SK-N-SH (cell line): ENCODE results near the gene PEMT. TPM values are rescaled to one million over a fixed set of nuclear protein-coding genes. Genes with fewer than 3 reads are reported as not detected.

Source experiments
- CTCF ChIA-PET: fragments of 300-600, 350-600 bp; formaldehyde crosslinking; extraction: SDS; loops from one replicate; lab custom pipeline; 2021; lab: Yijun Ruan, JAX
- POLR2A ChIA-PET: fragments of 350-600 bp; sonication (Branson Sonifier 250); formaldehyde crosslinking; extraction: SDS; loops from one replicate; lab custom pipeline; 2020; ENCODE audit warnings: antibody characterized with exemption, inconsistent platforms; lab: Yijun Ruan, JAX
- DNase-seq: peaks from one replicate; pipeline ENCODE4 v3.0.0; 2012
- H2AFZ ChIP-seq: fragments of 200-600 bp; sonication (generic); 2 replicates; pipeline ENCODE4 v1.8.1; 2016; ENCODE audit warnings: antibody characterized with exemption, mild to moderate bottlenecking, low read depth
- H3F3A ChIP-seq: fragments of 200-600 bp; sonication (generic); replicated peaks from 2 replicates; pipeline ENCODE3; 2016; ENCODE audit warnings: antibody characterized with exemption, mild to moderate bottlenecking; ENCODE audit not compliant: insufficient read depth
- H3K27ac ChIP-seq, 2 experiments: fragments of 200-500 bp in 1 of 2; fragments of 200-600 bp in 1 of 2; sonication (Bioruptor generic) in 1 of 2; sonication (generic), shearing (Covaris generic) in 1 of 2; 2 replicates each; pipeline versions ENCODE4 v1.5.1 to v1.6.1; 2014 to 2016; ENCODE audit warnings: low read depth in 2 of 2, inconsistent platforms in 1 of 2, low read length in 1 of 2, mild to moderate bottlenecking in 1 of 2, mixed read lengths in 1 of 2
- H3K27me3 ChIP-seq: fragments of 200-600 bp; sonication (generic), shearing (Covaris generic); 2 replicates; pipeline ENCODE4 v1.6.1; 2016; ENCODE audit warnings: mixed run types; ENCODE audit not compliant: insufficient read depth
- H3K36me3 ChIP-seq, 2 experiments: fragments of 200-500 bp in 1 of 2; fragments of 200-600 bp in 1 of 2; sonication (Bioruptor generic) in 1 of 2; sonication (generic) in 1 of 2; replicated peaks in 1 of 2; 2 replicates each; pipeline versions ENCODE3 to v1.5.1; 2014 to 2016; ENCODE audit warnings: low read length in 1 of 2, mild to moderate bottlenecking in 1 of 2; ENCODE audit not compliant: insufficient read depth in 2 of 2, control insufficient read depth in 1 of 2
- H3K4me1 ChIP-seq, 2 experiments: fragments of 200-500 bp in 1 of 2; fragments of 200-600 bp in 1 of 2; sonication (Bioruptor generic) in 1 of 2; sonication (generic), shearing (Covaris generic) in 1 of 2; 2 replicates each; pipeline versions ENCODE4 v1.5.1 to v1.6.1; 2014 to 2016; ENCODE audit warnings: low read depth in 1 of 2, low read length in 1 of 2, mixed run types in 1 of 2; ENCODE audit not compliant: insufficient read depth in 2 of 2, control insufficient read depth in 1 of 2
- H3K4me2 ChIP-seq: fragments of 200-600 bp; sonication (generic), shearing (Covaris generic); 2 replicates; pipeline ENCODE4 v1.6.1; 2017; ENCODE audit warnings: mixed run types
- H3K4me3 ChIP-seq, 2 experiments: fragments of 200-500 bp in 1 of 2; fragments of 200-600 bp in 1 of 2; sonication (Bioruptor generic) in 1 of 2; sonication (generic), shearing (Covaris generic) in 1 of 2; 2 replicates each; pipeline versions ENCODE4 v1.5.1 to v1.8.1; 2014 to 2016; ENCODE audit warnings: low read depth in 2 of 2, inconsistent platforms in 1 of 2, low read length in 1 of 2, mild to moderate bottlenecking in 1 of 2, mixed read lengths in 1 of 2, moderate library complexity in 1 of 2
- H3K79me2 ChIP-seq: fragments of 200-600 bp; sonication (generic); 2 replicates; pipeline ENCODE4 v1.8.1; 2017; ENCODE audit warnings: mild to moderate bottlenecking; ENCODE audit not compliant: insufficient read depth
- H3K9ac ChIP-seq: fragments of 200-600 bp; sonication (generic); 2 replicates; pipeline ENCODE4 v1.6.1; 2017; ENCODE audit warnings: mixed run types
- H3K9me2 ChIP-seq: fragments of 200-600 bp; sonication (generic); 2 replicates; pipeline ENCODE4 v1.6.1; 2017; ENCODE audit warnings: mixed run types
- H3K9me3 ChIP-seq: fragments of 200-600 bp; sonication (generic); 2 replicates; pipeline ENCODE4 v1.6.1; 2017; ENCODE audit warnings: mixed run types, mild to moderate bottlenecking, moderate library complexity
- H4K20me1 ChIP-seq: fragments of 200-600 bp; sonication (generic); 2 replicates; pipeline ENCODE4 v1.6.1; 2017; ENCODE audit warnings: mild to moderate bottlenecking, mixed run types; ENCODE audit not compliant: insufficient read depth
- EP300 ChIP-seq, 2 experiments: IDR thresholded peaks; 2 replicates each; pipeline versions ENCODE4 v1.4.0 to v1.6.1; 2012; ENCODE audit warnings: borderline replicate concordance in 1 of 2, low read depth in 1 of 2, low read length in 1 of 2
- JUND ChIP-seq: IDR thresholded peaks from 2 replicates; pipeline ENCODE4 v1.4.0; 2012
- NFIC ChIP-seq: IDR thresholded peaks from 2 replicates; pipeline ENCODE4 v1.4.0; 2012; ENCODE audit warnings: borderline replicate concordance
- RAD21 ChIP-seq: IDR thresholded peaks from 2 replicates; pipeline ENCODE4 v1.6.1; 2012; ENCODE audit warnings: mild to moderate bottlenecking, low read length
- TAF1 ChIP-seq: IDR thresholded peaks from 2 replicates; pipeline ENCODE4 v1.6.1; 2012; ENCODE audit warnings: low read depth, mild to moderate bottlenecking, low read length, moderate library complexity, borderline replicate concordance
- whole genome bisulfite sequencing: methylation state at CpG from one replicate; pipeline ENCODE4 v1.1.6; 2017; ENCODE audit warnings: low lambda C conversion rate; 5-methylcytosine and 5-hydroxymethylcytosine counted together
- polyA plus RNA-seq, 3 experiments: library from polyadenylated mRNA; depleted of rRNA; stranded (reverse); fragments of >200 nt; gene quantifications; 2 replicates each; pipeline ENCODE4 v1.2.3, GENCODE V29; 2012
- TF ChIP-seq, protein P1 (sequence below): fragments of 200-600 bp; sonication (generic); IDR thresholded peaks from 2 replicates; pipeline ENCODE4 v1.6.1; 2017; ENCODE audit warnings: antibody characterized with exemption, mild to moderate bottlenecking, moderate library complexity
- TF ChIP-seq, protein P2 (sequence below): IDR thresholded peaks from 2 replicates; pipeline ENCODE4 v1.4.0; 2012; ENCODE audit warnings: low read depth, borderline replicate concordance
- TF ChIP-seq, protein P3 (sequence below): IDR thresholded peaks from 2 replicates; pipeline ENCODE4 v1.4.0; 2012; ENCODE audit warnings: low read depth

Gene PEMT
- polyA plus RNA-seq, 1 of the 3 experiments (the other 2 are of a cell fraction) = 52.8 TPM

DNA sequence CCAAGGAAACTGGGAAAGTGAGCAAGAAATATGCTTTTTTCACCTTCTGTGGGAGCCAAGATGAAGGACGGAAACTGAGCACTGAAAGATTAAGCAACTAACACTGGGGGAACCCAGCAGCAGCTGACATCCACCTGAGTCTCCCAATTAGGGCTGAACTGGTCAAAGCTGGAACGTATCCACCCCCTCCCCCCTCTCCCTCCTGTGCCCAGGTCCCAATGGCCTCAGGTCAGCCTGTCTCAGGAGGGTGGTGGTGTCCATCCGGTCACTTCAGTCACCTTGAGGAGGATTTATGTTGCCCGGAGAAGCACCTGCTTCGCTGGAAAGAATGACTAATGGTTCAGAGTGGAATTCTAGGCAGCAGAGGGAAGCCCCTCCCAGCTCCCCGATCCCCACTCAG lies 10.0 kb downstream of the PEMT start:
- POLR2A ChIA-PET = interaction anchor here (0.9 kb wide), 1 partner anchor 10 kb away, joined by 4 read pairs; the partner anchor contains the start of gene PEMT
- Histone ChIP-seq H3K9me3 (no peaks in the 10 kb centered on the region), H3K27ac (no peak overlapping the region), H4K20me1 (no peaks in the 10 kb centered on the region), H3K36me3 (no peaks in the 10 kb centered on the region), H3K79me2 (peaks cover 16% of the 10 kb centered on the region; the same call in 1 of the 2 replicates), H3K4me1 (peaks cover 0 to 20% of the 10 kb centered on the region in 2 experiments; a peak in 1 of 4 replicates), H3K9me2 (no peaks in the 10 kb centered on the region), H2AFZ (no peak overlapping the region), H3F3A (no peaks in the 10 kb centered on the region), H3K4me2 (no peak overlapping the region), H3K27me3 (no peaks in the 10 kb centered on the region), H3K9ac (no peak overlapping the region), H3K4me3 (no peak overlapping the region)
- CTCF ChIA-PET = interaction anchor here (0.8 to 3.9 kb wide), 4 partner anchors 11 to 227 kb away, joined by 3 to 12 read pairs (median 6); no protein-coding TSS in a partner anchor
- TF ChIP-seq RAD21 (no peak), JUND (no peak), TAF1 (no peak)
- TF ChIP-seq, protein P1, sequence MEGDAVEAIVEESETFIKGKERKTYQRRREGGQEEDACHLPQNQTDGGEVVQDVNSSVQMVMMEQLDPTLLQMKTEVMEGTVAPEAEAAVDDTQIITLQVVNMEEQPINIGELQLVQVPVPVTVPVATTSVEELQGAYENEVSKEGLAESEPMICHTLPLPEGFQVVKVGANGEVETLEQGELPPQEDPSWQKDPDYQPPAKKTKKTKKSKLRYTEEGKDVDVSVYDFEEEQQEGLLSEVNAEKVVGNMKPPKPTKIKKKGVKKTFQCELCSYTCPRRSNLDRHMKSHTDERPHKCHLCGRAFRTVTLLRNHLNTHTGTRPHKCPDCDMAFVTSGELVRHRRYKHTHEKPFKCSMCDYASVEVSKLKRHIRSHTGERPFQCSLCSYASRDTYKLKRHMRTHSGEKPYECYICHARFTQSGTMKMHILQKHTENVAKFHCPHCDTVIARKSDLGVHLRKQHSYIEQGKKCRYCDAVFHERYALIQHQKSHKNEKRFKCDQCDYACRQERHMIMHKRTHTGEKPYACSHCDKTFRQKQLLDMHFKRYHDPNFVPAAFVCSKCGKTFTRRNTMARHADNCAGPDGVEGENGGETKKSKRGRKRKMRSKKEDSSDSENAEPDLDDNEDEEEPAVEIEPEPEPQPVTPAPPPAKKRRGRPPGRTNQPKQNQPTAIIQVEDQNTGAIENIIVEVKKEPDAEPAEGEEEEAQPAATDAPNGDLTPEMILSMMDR = no peak
- TF ChIP-seq, protein P2, sequence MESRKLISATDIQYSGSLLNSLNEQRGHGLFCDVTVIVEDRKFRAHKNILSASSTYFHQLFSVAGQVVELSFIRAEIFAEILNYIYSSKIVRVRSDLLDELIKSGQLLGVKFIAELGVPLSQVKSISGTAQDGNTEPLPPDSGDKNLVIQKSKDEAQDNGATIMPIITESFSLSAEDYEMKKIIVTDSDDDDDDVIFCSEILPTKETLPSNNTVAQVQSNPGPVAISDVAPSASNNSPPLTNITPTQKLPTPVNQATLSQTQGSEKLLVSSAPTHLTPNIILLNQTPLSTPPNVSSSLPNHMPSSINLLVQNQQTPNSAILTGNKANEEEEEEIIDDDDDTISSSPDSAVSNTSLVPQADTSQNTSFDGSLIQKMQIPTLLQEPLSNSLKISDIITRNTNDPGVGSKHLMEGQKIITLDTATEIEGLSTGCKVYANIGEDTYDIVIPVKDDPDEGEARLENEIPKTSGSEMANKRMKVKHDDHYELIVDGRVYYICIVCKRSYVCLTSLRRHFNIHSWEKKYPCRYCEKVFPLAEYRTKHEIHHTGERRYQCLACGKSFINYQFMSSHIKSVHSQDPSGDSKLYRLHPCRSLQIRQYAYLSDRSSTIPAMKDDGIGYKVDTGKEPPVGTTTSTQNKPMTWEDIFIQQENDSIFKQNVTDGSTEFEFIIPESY = no peak
- no peak for DNase-seq
- WGBS = 94% methylated on average over 5 of the region's 6 CpGs

DNA sequence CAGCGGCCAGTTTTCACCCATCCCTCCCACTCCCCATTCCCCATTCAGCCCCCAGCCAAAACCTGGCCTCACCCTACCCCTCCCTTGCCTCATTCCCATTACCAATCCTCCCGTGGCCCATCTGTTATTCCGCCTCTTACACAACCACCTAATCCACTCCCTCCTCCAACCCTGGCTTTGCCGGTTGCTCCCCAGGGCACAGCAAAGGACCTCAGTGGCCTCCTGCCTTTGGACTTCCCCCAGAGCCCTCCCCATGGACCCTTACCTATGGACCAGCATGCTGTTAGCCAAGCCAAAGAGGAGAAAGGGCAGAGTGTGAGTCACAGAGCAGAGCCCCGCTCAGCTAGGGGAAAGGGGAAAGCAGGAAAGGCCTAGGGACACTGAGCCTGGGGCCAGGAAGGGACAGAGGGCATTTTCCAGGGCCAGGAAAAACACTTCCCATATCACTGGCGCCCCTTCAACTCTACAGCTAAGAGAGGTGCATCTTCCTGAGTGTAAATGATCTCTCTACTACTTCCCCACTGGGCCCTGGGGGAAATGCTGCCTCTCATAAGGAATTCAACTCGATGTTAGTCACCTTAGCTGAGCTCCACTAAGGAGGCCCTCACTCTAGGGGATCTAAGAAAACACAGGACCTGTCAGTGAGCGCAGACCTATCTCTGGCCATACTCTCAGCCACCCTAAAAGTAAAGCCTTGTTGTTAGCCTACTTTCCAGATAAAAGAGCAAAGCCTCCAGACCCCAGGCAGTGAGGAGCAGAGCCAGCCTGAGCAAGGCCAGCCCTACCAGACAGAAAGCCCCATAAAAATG lies 10.6 kb downstream of the PEMT start:
- H3K4me3 ChIP-seq = no peak overlapping the region

More for the DNA sequence above, 10.6 kb downstream of the PEMT start:
- H3K4me2 ChIP-seq = no peak overlapping the region
- ChIA-PET CTCF (interaction anchor here (0.6 to 3.9 kb wide), 3 partner anchors 61 to 588 kb away, joined by 3 to 12 read pairs (median 4); no protein-coding TSS in a partner anchor), POLR2A (no interaction called here)
- no peaks in the 10 kb centered on the region for H3K9me2 ChIP-seq
- H3K4me1 ChIP-seq = peaks cover 0 to 24% of the 10 kb centered on the region in 2 experiments; a peak in 1 of 4 replicates
- peaks cover 16% of the 10 kb centered on the region; the same call in 1 of the 2 replicates for H3K79me2 ChIP-seq
- no peak for DNase-seq
- H3K9me3 ChIP-seq = no peaks in the 10 kb centered on the region
- 82% methylated on average over 8 of the region's 8 CpGs for WGBS
- H3K9ac ChIP-seq = no peak overlapping the region
- no peak overlapping the region for H2AFZ ChIP-seq
- TF ChIP-seq JUND = no peak
- TF ChIP-seq, protein P3, sequence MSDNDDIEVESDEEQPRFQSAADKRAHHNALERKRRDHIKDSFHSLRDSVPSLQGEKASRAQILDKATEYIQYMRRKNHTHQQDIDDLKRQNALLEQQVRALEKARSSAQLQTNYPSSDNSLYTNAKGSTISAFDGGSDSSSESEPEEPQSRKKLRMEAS = no peak
- TF ChIP-seq EP300 (IDR thresholded peaks at IDR 0.05; ENCODE audit: borderline replicate concordance in 1 of 2, low read depth in 1 of 2, low read length in 1 of 2) = no peak
- no peak for TF ChIP-seq NFIC
- no peaks in the 10 kb centered on the region for H3F3A ChIP-seq
- H4K20me1 ChIP-seq = no peaks in the 10 kb centered on the region
- H3K36me3 ChIP-seq = no peaks in the 10 kb centered on the region
- no peak overlapping the region for H3K27ac ChIP-seq
- no peaks in the 10 kb centered on the region for H3K27me3 ChIP-seq
